OCI-LY1 (cell line): ENCODE results near the gene LCAT.
A peak's percentile ranks its signal among the peaks of the same experiment; 100 is the strongest.

Experiments used
- H2AFZ ChIP-seq: fragments of 200-600 bp; sonication (generic), shearing (Covaris generic); 2 replicates; pipeline ENCODE4 v1.6.0; 2014; ENCODE audit warnings: antibody characterized with exemption, mild to moderate bottlenecking, low read length
- H3F3A ChIP-seq: fragments of 200-600 bp; sonication (generic), shearing (Covaris generic); 2 replicates; pipeline ENCODE4 v1.6.0; 2014; ENCODE audit warnings: mild to moderate bottlenecking, antibody characterized with exemption, low read length, moderate library complexity; ENCODE audit not compliant: insufficient read depth
- H3K27ac ChIP-seq: fragments of 200-600 bp; sonication (generic); 2 replicates; pipeline ENCODE4 v1.5.1; 2014; ENCODE audit warnings: low read length, mixed run types, mild to moderate bottlenecking, low read depth; ENCODE audit not compliant: poor library complexity, severe bottlenecking
- H3K27me3 ChIP-seq: fragments of 200-600 bp; sonication (generic); 2 replicates; pipeline ENCODE4 v1.6.0; 2014; ENCODE audit warnings: antibody characterized with exemption, mild to moderate bottlenecking, low read length, moderate library complexity; ENCODE audit not compliant: insufficient read depth
- H3K36me3 ChIP-seq: fragments of 200-600 bp; sonication (generic); 2 replicates; pipeline ENCODE4 v1.6.1; 2014; ENCODE audit warnings: mild to moderate bottlenecking, antibody characterized with exemption, low read length, moderate library complexity, mixed read lengths; ENCODE audit not compliant: insufficient read depth
- H3K4me1 ChIP-seq: fragments of 200-600 bp; sonication (generic); 2 replicates; pipeline ENCODE4 v1.5.1; 2014; ENCODE audit warnings: mild to moderate bottlenecking, low read length, moderate library complexity; ENCODE audit not compliant: insufficient read depth, severe bottlenecking
- H3K4me2 ChIP-seq: fragments of 200-600 bp; sonication (generic), shearing (Covaris generic); 2 replicates; pipeline ENCODE4 v1.6.1; 2014; ENCODE audit warnings: low read length
- H3K4me3 ChIP-seq: fragments of 200-600 bp; sonication (generic); 2 replicates; pipeline ENCODE4 v1.5.1; 2014; ENCODE audit warnings: low read length, low read depth, mild to moderate bottlenecking, mixed read lengths; ENCODE audit not compliant: poor library complexity, severe bottlenecking
- H3K79me2 ChIP-seq: fragments of 200-600 bp; shearing (Covaris generic); 2 replicates; pipeline ENCODE4 v1.6.1; 2016; ENCODE audit warnings: mixed run types, low read length, mixed read lengths; ENCODE audit not compliant: insufficient read depth
- H3K9ac ChIP-seq: fragments of 200-600 bp; sonication (generic), shearing (Covaris generic); 2 replicates; pipeline ENCODE4 v1.6.1; 2014; ENCODE audit warnings: mild to moderate bottlenecking, low read length, mixed read lengths
- H3K9me2 ChIP-seq: fragments of 200-600 bp; sonication (generic), shearing (Covaris generic); 2 replicates; pipeline ENCODE4 v1.6.1; 2014; ENCODE audit warnings: low read depth, mild to moderate bottlenecking, low read length, mixed read lengths
- H3K9me3 ChIP-seq: fragments of 200-600 bp; shearing (Covaris generic); 2 replicates; pipeline ENCODE4 v1.6.1; 2014; ENCODE audit warnings: low read length, mixed read lengths
- H4K20me1 ChIP-seq: fragments of 200-600 bp; sonication (generic), shearing (Covaris generic); 2 replicates; pipeline ENCODE4 v1.6.0; 2016; ENCODE audit warnings: mild to moderate bottlenecking, low read length; ENCODE audit not compliant: insufficient read depth
- EZH2 ChIP-seq: fragments of 200-600 bp; sonication (generic), shearing (Covaris generic); IDR thresholded peaks from 2 replicates; pipeline ENCODE4 v1.8.0; 2017; ENCODE audit warnings: borderline replicate concordance, mixed run types, mild to moderate bottlenecking, antibody characterized with exemption, low read length, moderate library complexity, mixed read lengths
- TF ChIP-seq, protein P1 (sequence below): fragments of 200-600 bp; sonication (generic), shearing (Covaris generic); IDR thresholded peaks from 2 replicates; pipeline ENCODE4 v1.5.1; 2017; ENCODE audit warnings: mild to moderate bottlenecking, antibody characterized with exemption, low read length, moderate library complexity, mixed read lengths

The LCAT gene

DNA sequence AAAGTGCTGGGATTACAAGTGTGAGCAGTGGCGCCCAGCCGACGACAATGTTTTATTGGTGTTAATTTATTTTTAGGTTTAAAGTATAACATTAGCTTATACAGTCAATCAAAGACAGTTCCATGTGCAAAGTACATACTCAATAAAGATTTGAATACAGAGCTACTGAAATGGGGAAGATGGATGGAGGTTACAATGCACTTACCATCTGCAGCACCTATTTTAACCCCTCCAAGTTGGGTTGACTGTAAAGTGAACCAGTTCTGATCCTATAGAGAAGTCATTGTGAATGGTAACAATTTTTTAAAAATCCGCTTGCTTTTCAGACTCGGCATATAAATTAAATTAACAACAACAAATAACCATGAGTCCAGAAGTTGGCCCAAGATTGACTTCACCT is 51.5 kb downstream of the LCAT start:
- H3K27me3 ChIP-seq = no peaks in the 10 kb centered on the region
- H3K27ac ChIP-seq = no peak overlapping the region
- peaks cover 19% of the 10 kb centered on the region for H3K4me1 ChIP-seq
- no peaks in the 10 kb centered on the region for H3K36me3 ChIP-seq
- TF ChIP-seq, protein P1, sequence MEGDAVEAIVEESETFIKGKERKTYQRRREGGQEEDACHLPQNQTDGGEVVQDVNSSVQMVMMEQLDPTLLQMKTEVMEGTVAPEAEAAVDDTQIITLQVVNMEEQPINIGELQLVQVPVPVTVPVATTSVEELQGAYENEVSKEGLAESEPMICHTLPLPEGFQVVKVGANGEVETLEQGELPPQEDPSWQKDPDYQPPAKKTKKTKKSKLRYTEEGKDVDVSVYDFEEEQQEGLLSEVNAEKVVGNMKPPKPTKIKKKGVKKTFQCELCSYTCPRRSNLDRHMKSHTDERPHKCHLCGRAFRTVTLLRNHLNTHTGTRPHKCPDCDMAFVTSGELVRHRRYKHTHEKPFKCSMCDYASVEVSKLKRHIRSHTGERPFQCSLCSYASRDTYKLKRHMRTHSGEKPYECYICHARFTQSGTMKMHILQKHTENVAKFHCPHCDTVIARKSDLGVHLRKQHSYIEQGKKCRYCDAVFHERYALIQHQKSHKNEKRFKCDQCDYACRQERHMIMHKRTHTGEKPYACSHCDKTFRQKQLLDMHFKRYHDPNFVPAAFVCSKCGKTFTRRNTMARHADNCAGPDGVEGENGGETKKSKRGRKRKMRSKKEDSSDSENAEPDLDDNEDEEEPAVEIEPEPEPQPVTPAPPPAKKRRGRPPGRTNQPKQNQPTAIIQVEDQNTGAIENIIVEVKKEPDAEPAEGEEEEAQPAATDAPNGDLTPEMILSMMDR = no peak
- TF ChIP-seq EZH2 = no peak
- H3K79me2 ChIP-seq = peaks cover 18% of the 10 kb centered on the region
- no peaks in the 10 kb centered on the region for H4K20me1 ChIP-seq
- H3K9me3 ChIP-seq = no peaks in the 10 kb centered on the region
- no peak overlapping the region for H2AFZ ChIP-seq
- H3F3A ChIP-seq = no peaks in the 10 kb centered on the region
- peak overlapping the region; percentile 61 for H3K4me3 ChIP-seq
- peak overlapping the region; percentile 78 for H3K4me2 ChIP-seq
- H3K9me2 ChIP-seq = no peaks in the 10 kb centered on the region
- peak overlapping the region; percentile 66 for H3K9ac ChIP-seq
